Stromal cell of bone marrow (primary cell): ENCODE data around the gene HINT2.

Experiments used
- DNase-seq: peaks from one replicate; pipeline ENCODE4 v3.0.0-alpha.2; 2012; ENCODE audit warnings: low read depth

HINT2 gene

GRCh38 chr9:35814841-35815543 is at the start of gene HINT2:
Gene HINT2 (minus strand): TSS chr9:35815042. CDS start chr9:35814979, 63 bp downstream.
- DNase-seq: peak; percentile 100

- DNase-seq: no peak
Measured at GRCh38 chr9:35863583-35863982, 48.7 kb upstream of the HINT2 start.

- no peak for DNase-seq
Measured at GRCh38 chr9:35862328-35862727, 47.5 kb upstream of the HINT2 start.

GRCh38 chr9:35861161-35861897 is 46.5 kb upstream of the HINT2 start:
- no peak for DNase-seq

- DNase-seq: no peak
Measured at GRCh38 chr9:35859990-35860339, 45.1 kb upstream of the HINT2 start.

- no peak for DNase-seq
Measured at GRCh38 chr9:35859310-35859989, 44.6 kb upstream of the HINT2 start.

GRCh38 chr9:35858458-35858857 is 43.6 kb upstream of the HINT2 start:
- no peak for DNase-seq

- no peak for DNase-seq
Measured at GRCh38 chr9:35856882-35857281, 42.0 kb upstream of the HINT2 start.

- no peak for DNase-seq
Measured at GRCh38 chr9:35856206-35856605, 41.4 kb upstream of the HINT2 start.

GRCh38 chr9:35854091-35854762 is 39.4 kb upstream of the HINT2 start:
- no peak for DNase-seq

GRCh38 chr9:35852876-35853865 is 38.3 kb upstream of the HINT2 start:
- DNase-seq: no peak

GRCh38 chr9:35852267-35852815 is 37.5 kb upstream of the HINT2 start:
- no peak for DNase-seq

- DNase-seq: peak; percentile 82
Measured at GRCh38 chr9:35847792-35848572, 33.1 kb upstream of the HINT2 start.

GRCh38 chr9:35845824-35846771 is 31.3 kb upstream of the HINT2 start:
- no peak for DNase-seq

GRCh38 chr9:35844628-35845270 is 29.9 kb upstream of the HINT2 start:
- DNase-seq: peak; percentile 95

GRCh38 chr9:35842795-35843194 is 28.0 kb upstream of the HINT2 start:
- DNase-seq: no peak

GRCh38 chr9:35842020-35842745 is 27.3 kb upstream of the HINT2 start:
- DNase-seq: no peak

GRCh38 chr9:35841645-35841900 is 26.7 kb upstream of the HINT2 start:
- DNase-seq: no peak
